Nephron (organoid): Measurements from ENCODE around the gene CHST8.

Experiments used
- H3K27ac Mint-ChIP-seq, 3 experiments: 2 replicates each; pipeline ENCODE4 v1.8.0; 2020; ENCODE audit warnings: mixed read lengths in 3 of 3, mild to moderate bottlenecking in 2 of 3, moderate library complexity in 1 of 3
- H3K27me3 Mint-ChIP-seq: 2 replicates; pipeline ENCODE4 v1.8.0; 2021; ENCODE audit warnings: low read depth, mild to moderate bottlenecking, moderate library complexity, mixed read lengths
- H3K36me3 Mint-ChIP-seq: 2 replicates; pipeline ENCODE4 v1.8.0; 2020; ENCODE audit warnings: low read depth, mixed read lengths
- H3K4me1 Mint-ChIP-seq: 2 replicates; pipeline ENCODE4 v1.8.0; 2020; ENCODE audit warnings: mixed read lengths
- H3K4me3 Mint-ChIP-seq, 3 experiments: 2 replicates each; pipeline ENCODE4 v1.8.0; 2020; ENCODE audit warnings: mild to moderate bottlenecking in 3 of 3, mixed read lengths in 3 of 3, moderate library complexity in 2 of 3
- H3K9me3 Mint-ChIP-seq: 2 replicates; pipeline ENCODE4 v1.8.0; 2020; ENCODE audit warnings: mixed read lengths
- CTCF ChIP-seq, 3 experiments: fragments of 200-600 bp; sonication (generic); IDR thresholded peaks; one replicate each; pipeline ENCODE4 v1.5.0; 2021; ENCODE audit warnings: antibody characterized with exemption in 3 of 3; ENCODE audit not compliant: unreplicated experiment in 3 of 3

Gene CHST8

DNA sequence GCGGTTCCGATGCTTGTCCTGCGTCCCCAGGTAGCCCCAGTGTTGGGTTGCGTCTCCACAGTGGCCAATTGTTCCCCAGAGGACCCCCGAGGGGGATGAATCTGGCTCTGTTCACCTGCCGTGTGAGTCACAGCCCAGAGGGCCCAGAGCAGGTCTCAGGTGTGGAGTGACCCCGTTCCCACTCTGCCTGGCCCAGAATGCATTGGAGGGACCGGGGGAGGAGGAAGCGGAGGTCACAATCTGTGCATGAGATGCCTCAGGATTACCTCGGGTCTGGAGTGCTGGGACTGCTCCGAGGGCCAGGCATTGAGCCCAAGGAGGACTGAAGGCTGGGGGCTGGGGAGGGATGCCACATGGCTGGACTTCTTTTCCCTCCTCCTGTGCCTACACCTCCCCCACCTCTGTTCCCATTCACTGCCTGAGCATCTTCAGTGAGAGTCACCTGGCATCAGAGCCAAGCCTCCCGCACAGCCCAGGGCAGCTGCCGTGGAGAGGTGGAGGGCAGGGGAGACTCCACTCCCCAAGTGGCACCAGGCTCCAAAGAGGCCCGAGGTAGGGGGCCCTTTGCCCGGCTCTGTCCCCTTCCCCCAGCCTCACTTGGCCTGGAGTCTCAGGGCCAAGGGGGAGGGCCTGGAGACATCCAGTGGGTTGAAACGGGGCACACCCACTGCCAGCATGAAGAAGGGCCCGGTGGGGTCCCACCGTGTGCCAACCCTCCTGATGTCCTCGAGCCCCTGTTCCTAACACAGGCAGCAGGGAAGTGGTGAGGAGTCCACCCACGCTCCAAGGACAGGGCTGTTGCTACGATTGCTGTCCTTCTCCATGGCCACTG lies 81.1 kb downstream of the CHST8 start:
- Mint-ChIP-seq H3K4me1 (no peaks in the 10 kb centered on the region), H3K36me3 (no peaks in the 10 kb centered on the region), H3K27ac (no peak overlapping the region), H3K4me3 (no peak overlapping the region), H3K27me3 (peaks cover 19% of the 10 kb centered on the region), H3K9me3 (no peaks in the 10 kb centered on the region)
- TF ChIP-seq CTCF (IDR thresholded peaks at IDR 0.05; ENCODE audit: unreplicated experiment in 3 of 3), result no peak

- no peak for TF ChIP-seq CTCF (IDR thresholded peaks at IDR 0.05; ENCODE audit: unreplicated experiment in 3 of 3)
- H3K4me3 Mint-ChIP-seq, result no peak overlapping the region
- no peaks in the 10 kb centered on the region for H3K36me3 Mint-ChIP-seq
- peaks cover 23% of the 10 kb centered on the region for H3K27me3 Mint-ChIP-seq
- H3K27ac Mint-ChIP-seq, result no peak overlapping the region
- H3K4me1 Mint-ChIP-seq, result no peaks in the 10 kb centered on the region
- no peaks in the 10 kb centered on the region for H3K9me3 Mint-ChIP-seq
Measured at GRCh38 chr19:33703438-33703750, 81.6 kb downstream of the CHST8 start.

DNA sequence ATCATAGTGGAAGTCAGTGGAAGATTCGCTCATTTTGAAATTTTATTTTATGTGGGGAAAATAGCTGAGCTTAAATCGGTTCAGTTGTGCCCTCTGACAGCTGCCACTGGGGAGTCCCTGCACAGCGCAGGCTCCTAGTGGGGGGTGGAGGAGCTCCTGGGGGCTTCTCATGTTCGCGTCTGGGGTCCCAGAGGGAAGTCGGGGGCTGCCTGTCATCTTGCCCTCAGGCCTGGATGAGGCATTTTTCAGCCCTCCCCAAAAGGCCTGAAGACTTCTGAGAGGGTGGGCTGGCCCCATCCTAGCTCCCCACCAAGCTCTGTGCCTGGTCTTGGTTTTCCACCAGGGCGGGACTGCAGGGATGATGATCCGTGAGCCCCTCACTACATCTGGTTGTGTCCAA lies 82.1 kb downstream of the CHST8 start:
- Mint-ChIP-seq H3K4me1 (no peaks in the 10 kb centered on the region), H3K4me3 (no peak overlapping the region), H3K27me3 (peaks cover 26% of the 10 kb centered on the region), H3K9me3 (no peaks in the 10 kb centered on the region), H3K36me3 (no peaks in the 10 kb centered on the region), H3K27ac (no peak overlapping the region)
- no peak for TF ChIP-seq CTCF (IDR thresholded peaks at IDR 0.05; ENCODE audit: unreplicated experiment in 3 of 3)

DNA sequence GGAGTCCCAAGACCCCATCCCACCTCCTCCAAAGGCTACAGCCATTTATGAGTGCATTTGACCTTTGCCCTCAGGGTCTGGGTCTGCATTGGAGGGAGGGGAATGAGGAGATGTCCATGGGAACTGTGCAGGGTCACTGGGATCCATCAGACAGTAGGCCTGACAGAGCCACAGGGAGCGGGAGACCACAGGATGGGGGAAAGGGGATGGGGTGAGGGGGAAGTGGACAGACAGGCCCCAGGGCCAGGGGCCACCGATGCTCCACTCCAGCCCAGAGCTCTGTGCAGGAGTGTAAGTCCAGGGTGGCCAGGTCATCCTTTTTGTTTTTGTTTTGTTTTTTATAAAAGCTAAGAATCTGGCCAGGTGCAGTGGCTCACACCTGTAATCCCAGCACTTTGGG lies 82.5 kb downstream of the CHST8 start:
- Mint-ChIP-seq H3K4me3 (no peak overlapping the region), H3K27me3 (peaks cover 25% of the 10 kb centered on the region), H3K9me3 (no peaks in the 10 kb centered on the region), H3K4me1 (no peaks in the 10 kb centered on the region), H3K36me3 (no peaks in the 10 kb centered on the region), H3K27ac (no peak overlapping the region)
- TF ChIP-seq CTCF (IDR thresholded peaks at IDR 0.05; ENCODE audit: unreplicated experiment in 3 of 3), result no peak

DNA sequence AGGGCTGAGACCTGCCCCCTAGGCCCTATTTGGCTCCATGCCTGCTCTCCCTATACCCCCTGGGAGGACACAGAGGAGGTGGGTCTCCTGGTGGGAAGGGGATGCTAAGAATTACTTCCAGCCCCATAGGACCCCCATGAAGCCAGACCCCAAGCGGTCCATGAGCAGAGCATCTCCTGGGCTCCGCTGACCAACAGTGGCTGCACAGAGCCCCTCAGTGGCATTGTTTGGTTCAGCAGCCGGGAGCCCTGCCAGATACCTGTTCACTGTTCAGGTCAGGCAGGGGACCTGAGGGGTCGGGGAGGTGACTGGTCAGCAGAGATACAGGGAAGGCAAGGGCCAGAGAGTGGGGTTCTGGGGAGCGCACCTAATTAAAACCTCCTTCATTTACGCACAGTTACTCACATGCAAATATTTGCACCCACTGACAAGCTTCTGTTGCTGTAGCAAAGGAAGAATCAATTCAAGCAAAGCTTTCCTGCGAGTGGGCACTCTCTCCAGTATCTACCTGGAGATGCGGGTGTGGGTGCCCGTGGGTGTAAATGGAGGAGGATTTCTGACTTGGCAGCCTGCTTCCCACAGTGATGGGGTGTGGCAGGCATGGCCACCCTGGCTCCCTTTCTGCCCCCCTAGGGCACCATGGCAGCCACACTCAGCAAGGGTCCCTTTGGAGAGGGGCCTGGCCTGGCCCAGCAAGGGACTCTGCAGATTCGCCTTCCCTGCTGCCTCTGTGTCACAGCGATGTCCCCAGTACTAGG lies 83.5 kb downstream of the CHST8 start:
- Mint-ChIP-seq H3K4me3 (no peak overlapping the region), H3K36me3 (no peaks in the 10 kb centered on the region), H3K9me3 (no peaks in the 10 kb centered on the region), H3K4me1 (no peaks in the 10 kb centered on the region), H3K27ac (no peak overlapping the region), H3K27me3 (peaks cover 24% of the 10 kb centered on the region)
- no peak for TF ChIP-seq CTCF (IDR thresholded peaks at IDR 0.05; ENCODE audit: unreplicated experiment in 3 of 3)
